ENCODE results near the gene BACH2.
A peak's percentile ranks its signal among the peaks of the same experiment; 100 is the strongest.

BACH2 gene

GRCh38 chr6:90080876-90081481, 215.7 kb downstream of the BACH2 start:
- Histone ChIP-seq H3K4me2 (ENCODE audit: low read depth, low read length, poor library complexity, severe bottlenecking) (no peak overlapping the region), H3K36me3 (ENCODE audit: low read length) (no peaks in the 10 kb centered on the region), H3F3A (ENCODE audit: insufficient read depth) (no peaks in the 10 kb centered on the region), H4K20me1 (ENCODE audit: low read depth, low read length) (no peaks in the 10 kb centered on the region), H3K79me2 (ENCODE audit: insufficient read depth, low read length) (no peaks in the 10 kb centered on the region), H3K9me3 (ENCODE audit: insufficient read depth, low read length) (no peaks in the 10 kb centered on the region), H3K27ac (ENCODE audit: low read depth, low read length) (no peak overlapping the region), H3K9me2 (replicated peaks; ENCODE audit: insufficient read depth, low read length) (no peaks in the 10 kb centered on the region), H3K9ac (ENCODE audit: low read length) (no peak overlapping the region), H3K4me3 (ENCODE audit: insufficient read depth, low read length, poor library complexity, severe bottlenecking) (no peak overlapping the region), H3K27me3 (ENCODE audit: low read length) (no peaks in the 10 kb centered on the region), H2AFZ (ENCODE audit: low read depth, low read length, severe bottlenecking) (no peak overlapping the region)
- TF ChIP-seq CTCF (IDR thresholded peaks at IDR 0.05; ENCODE audit: insufficient read depth, low read length, poor library complexity, severe bottlenecking) (no peak), EZH2phosphoT487 (conservative IDR thresholded peaks at IDR 0.05; ENCODE audit: low read length) (no peak)

GRCh38 chr6:90079560-90080490, 216.8 kb downstream of the BACH2 start:
- TF ChIP-seq EZH2phosphoT487 (conservative IDR thresholded peaks at IDR 0.05; ENCODE audit: low read length) (no peak), CTCF (IDR thresholded peaks at IDR 0.05; ENCODE audit: insufficient read depth, low read length, poor library complexity, severe bottlenecking) (no peak)
- Histone ChIP-seq H3K4me3 (ENCODE audit: insufficient read depth, low read length, poor library complexity, severe bottlenecking) (no peak overlapping the region), H4K20me1 (ENCODE audit: low read depth, low read length) (no peaks in the 10 kb centered on the region), H3K9me2 (replicated peaks; ENCODE audit: insufficient read depth, low read length) (no peaks in the 10 kb centered on the region), H3K9ac (ENCODE audit: low read length) (no peak overlapping the region), H2AFZ (ENCODE audit: low read depth, low read length, severe bottlenecking) (no peak overlapping the region), H3K27ac (ENCODE audit: low read depth, low read length) (no peak overlapping the region), H3K36me3 (ENCODE audit: low read length) (no peaks in the 10 kb centered on the region), H3K9me3 (ENCODE audit: insufficient read depth, low read length) (no peaks in the 10 kb centered on the region), H3K79me2 (ENCODE audit: insufficient read depth, low read length) (no peaks in the 10 kb centered on the region), H3K27me3 (ENCODE audit: low read length) (no peaks in the 10 kb centered on the region), H3K4me2 (ENCODE audit: low read depth, low read length, poor library complexity, severe bottlenecking) (peak overlapping the region; percentile 3), H3F3A (ENCODE audit: insufficient read depth) (no peaks in the 10 kb centered on the region)

GRCh38 chr6:90078513-90079289, 217.9 kb downstream of the BACH2 start:
- TF ChIP-seq CTCF (IDR thresholded peaks at IDR 0.05; ENCODE audit: insufficient read depth, low read length, poor library complexity, severe bottlenecking) (no peak), EZH2phosphoT487 (conservative IDR thresholded peaks at IDR 0.05; ENCODE audit: low read length) (no peak)
- no peaks in the 10 kb centered on the region for H4K20me1 ChIP-seq (ENCODE audit: low read depth, low read length)
- no peak overlapping the region for H3K27ac ChIP-seq (ENCODE audit: low read depth, low read length)
- H3K9me2 ChIP-seq (replicated peaks; ENCODE audit: insufficient read depth, low read length), result no peaks in the 10 kb centered on the region
- H3K9me3 ChIP-seq (ENCODE audit: insufficient read depth, low read length), result no peaks in the 10 kb centered on the region
- no peak overlapping the region for H3K9ac ChIP-seq (ENCODE audit: low read length)
- H3K4me2 ChIP-seq (ENCODE audit: low read depth, low read length, poor library complexity, severe bottlenecking), result no peak overlapping the region
- H2AFZ ChIP-seq (ENCODE audit: low read depth, low read length, severe bottlenecking), result no peak overlapping the region
- H3K4me3 ChIP-seq (ENCODE audit: insufficient read depth, low read length, poor library complexity, severe bottlenecking), result no peak overlapping the region
- H3K36me3 ChIP-seq (ENCODE audit: low read length), result no peaks in the 10 kb centered on the region
- no peaks in the 10 kb centered on the region for H3K79me2 ChIP-seq (ENCODE audit: insufficient read depth, low read length)
- H3K27me3 ChIP-seq (ENCODE audit: low read length), result no peaks in the 10 kb centered on the region
- no peaks in the 10 kb centered on the region for H3F3A ChIP-seq (ENCODE audit: insufficient read depth)
